ENCODE measurements around the gene PEDS1. TPM values are rescaled to one million over a fixed set of nuclear protein-coding genes. Genes with fewer than 3 reads are reported as not detected.

The PEDS1 gene
- total RNA-seq, 1 donor from 2014 or later, result 9.5 TPM

- TF ChIP-seq EZH2phosphoT487 (IDR thresholded peaks at IDR 0.05) (peak; percentile 55), EZH2 (IDR thresholded peaks at IDR 0.05) (peak; percentile 74)
- TF ChIP-seq, protein P1, sequence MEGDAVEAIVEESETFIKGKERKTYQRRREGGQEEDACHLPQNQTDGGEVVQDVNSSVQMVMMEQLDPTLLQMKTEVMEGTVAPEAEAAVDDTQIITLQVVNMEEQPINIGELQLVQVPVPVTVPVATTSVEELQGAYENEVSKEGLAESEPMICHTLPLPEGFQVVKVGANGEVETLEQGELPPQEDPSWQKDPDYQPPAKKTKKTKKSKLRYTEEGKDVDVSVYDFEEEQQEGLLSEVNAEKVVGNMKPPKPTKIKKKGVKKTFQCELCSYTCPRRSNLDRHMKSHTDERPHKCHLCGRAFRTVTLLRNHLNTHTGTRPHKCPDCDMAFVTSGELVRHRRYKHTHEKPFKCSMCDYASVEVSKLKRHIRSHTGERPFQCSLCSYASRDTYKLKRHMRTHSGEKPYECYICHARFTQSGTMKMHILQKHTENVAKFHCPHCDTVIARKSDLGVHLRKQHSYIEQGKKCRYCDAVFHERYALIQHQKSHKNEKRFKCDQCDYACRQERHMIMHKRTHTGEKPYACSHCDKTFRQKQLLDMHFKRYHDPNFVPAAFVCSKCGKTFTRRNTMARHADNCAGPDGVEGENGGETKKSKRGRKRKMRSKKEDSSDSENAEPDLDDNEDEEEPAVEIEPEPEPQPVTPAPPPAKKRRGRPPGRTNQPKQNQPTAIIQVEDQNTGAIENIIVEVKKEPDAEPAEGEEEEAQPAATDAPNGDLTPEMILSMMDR (IDR thresholded peaks at IDR 0.05), result peak; percentile 49
- Mint-ChIP-seq H3K9me3 (no peaks in the 10 kb centered on the region), H3K27me3 (ENCODE audit: insufficient read depth, low read depth) (peaks cover 14% of the 10 kb centered on the region), H3K27ac (no peak overlapping the region), H3K4me3 (peak overlapping the region; percentile 91), H3K36me3 (no peaks in the 10 kb centered on the region), H3K4me1 (peaks cover 28% of the 10 kb centered on the region)
- peaks cover 43% of the 10 kb centered on the region for H3K27me3 ChIP-seq
- DNase-seq (ENCODE audit: low spot score), result peak; percentile 84
- H3K4me2 ChIP-seq, result peak overlapping the region; percentile 99
- H3K9ac ChIP-seq, result no peak overlapping the region
- H3K79me2 ChIP-seq (ENCODE audit: low read depth), result no peaks in the 10 kb centered on the region
- no peaks in the 10 kb centered on the region for H3K36me3 ChIP-seq
- peak overlapping the region; percentile 92 for H2AFZ ChIP-seq (replicated peaks)
- peaks cover 11% of the 10 kb centered on the region for H3F3A ChIP-seq (ENCODE audit: low read depth)
- H3K4me1 ChIP-seq, result peaks cover 12% of the 10 kb centered on the region
- peak overlapping the region; percentile 89 for H3K4me3 ChIP-seq
- H3K9me3 ChIP-seq (ENCODE audit: low read depth), result no peaks in the 10 kb centered on the region
- no peak overlapping the region for H3K27ac ChIP-seq
- H4K20me1 ChIP-seq (ENCODE audit: low read depth), result peaks cover 15% of the 10 kb centered on the region
Observed at GRCh38 chr20:50191544-50192363, 38.2 kb upstream of the PEDS1 start.

- Histone ChIP-seq H3K4me3 (peak overlapping the region; percentile 89), H3K27me3 (peaks cover 44% of the 10 kb centered on the region), H4K20me1 (ENCODE audit: low read depth) (peaks cover 15% of the 10 kb centered on the region), H3K9me3 (ENCODE audit: low read depth) (no peaks in the 10 kb centered on the region), H3F3A (ENCODE audit: low read depth) (peaks cover 11% of the 10 kb centered on the region), H3K4me1 (peaks cover 12% of the 10 kb centered on the region), H3K36me3 (no peaks in the 10 kb centered on the region), H3K9ac (no peak overlapping the region), H3K27ac (no peak overlapping the region), H2AFZ (replicated peaks) (peak overlapping the region; percentile 92), H3K79me2 (ENCODE audit: low read depth) (no peaks in the 10 kb centered on the region), H3K4me2 (peak overlapping the region; percentile 99)
- Mint-ChIP-seq H3K36me3 (no peaks in the 10 kb centered on the region), H3K4me1 (peaks cover 28% of the 10 kb centered on the region), H3K27me3 (ENCODE audit: insufficient read depth, low read depth) (peaks cover 19% of the 10 kb centered on the region), H3K4me3 (peak overlapping the region; percentile 83), H3K9me3 (no peaks in the 10 kb centered on the region), H3K27ac (no peak overlapping the region)
- DNase-seq (ENCODE audit: low spot score), result no peak
- TF ChIP-seq EZH2 (IDR thresholded peaks at IDR 0.05), result no peak
- TF ChIP-seq, protein P1 (IDR thresholded peaks at IDR 0.05), result no peak
- no peak for TF ChIP-seq EZH2phosphoT487 (IDR thresholded peaks at IDR 0.05)
Observed at GRCh38 chr20:50191065-50191543, 37.6 kb upstream of the PEDS1 start.

DNA sequence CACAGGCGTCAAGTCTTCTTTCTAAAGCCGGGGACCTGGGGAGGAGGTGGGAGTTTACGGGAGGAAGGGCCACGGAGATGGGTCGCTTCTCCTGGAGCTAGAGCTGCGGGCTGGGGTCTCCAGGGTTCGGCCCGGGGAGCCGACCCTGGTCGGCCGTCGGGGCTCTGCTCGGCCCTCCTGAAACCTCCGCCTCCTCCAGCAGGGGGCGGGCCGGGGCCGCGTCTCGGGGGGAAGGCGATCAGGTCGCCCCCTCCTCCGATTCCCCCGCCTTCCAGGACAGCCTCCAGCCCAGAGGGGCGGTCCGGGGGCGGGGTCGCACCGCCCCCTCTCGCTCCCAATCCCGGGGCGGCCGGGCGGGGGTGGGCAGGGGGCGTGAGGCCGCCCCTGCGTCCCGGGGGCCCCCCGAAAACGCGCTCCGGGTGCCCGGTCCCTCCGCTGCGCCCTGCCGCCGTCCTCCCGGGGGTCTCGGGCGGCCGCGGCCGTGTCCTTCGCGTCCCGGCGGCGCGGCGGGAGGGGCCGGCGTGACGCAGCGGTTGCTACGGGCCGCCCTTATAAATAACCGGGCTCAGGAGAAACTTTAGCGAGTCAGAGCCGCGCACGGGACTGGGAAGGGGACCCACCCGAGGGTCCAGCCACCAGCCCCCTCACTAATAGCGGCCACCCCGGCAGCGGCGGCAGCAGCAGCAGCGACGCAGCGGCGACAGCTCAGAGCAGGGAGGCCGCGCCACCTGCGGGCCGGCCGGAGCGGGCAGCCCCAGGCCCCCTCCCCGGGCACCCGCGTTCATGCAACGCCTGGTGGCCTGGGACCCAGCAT is 36.9 kb upstream of the PEDS1 start, which contains the start of gene CEBPB:
Gene CEBPB, plus strand, starts transcription at position 580 of the 814 bp plus-strand sequence. Its CDS starts 204 bp downstream, at position 784.
- H3K9me3 Mint-ChIP-seq, result no peaks in the 10 kb centered on the region
- Histone ChIP-seq H3K79me2 (ENCODE audit: low read depth) (no peaks in the 10 kb centered on the region), H2AFZ (replicated peaks) (peak within 1 kb of the TSS; percentile 92), H3K4me3 (peak within 1 kb of the TSS; percentile 89), H3K4me2 (peak within 1 kb of the TSS; percentile 99), H3K27me3 (peaks cover 50% of the 10 kb centered on the region), H3K9me3 (ENCODE audit: low read depth) (no peaks in the 10 kb centered on the region), H3K9ac (no peak within 1 kb of the TSS), H4K20me1 (ENCODE audit: low read depth) (peaks cover 15% of the 10 kb centered on the region), H3K36me3 (no peaks in the 10 kb centered on the region), H3F3A (ENCODE audit: low read depth) (peaks cover 11% of the 10 kb centered on the region), H3K4me1 (peaks cover 12% of the 10 kb centered on the region), H3K27ac (no peak within 1 kb of the TSS)
- no peaks in the 10 kb centered on the region for H3K36me3 Mint-ChIP-seq
- DNase-seq (ENCODE audit: low spot score), result peak; percentile 95
- TF ChIP-seq, protein P1 (IDR thresholded peaks at IDR 0.05), result peak; percentile 79
- no peak for TF ChIP-seq EZH2phosphoT487 (IDR thresholded peaks at IDR 0.05)
- H3K27ac Mint-ChIP-seq, result no peak within 1 kb of the TSS
- peak within 1 kb of the TSS; percentile 87 for H3K4me3 Mint-ChIP-seq
- peaks cover 26% of the 10 kb centered on the region for H3K4me1 Mint-ChIP-seq
- H3K27me3 Mint-ChIP-seq (ENCODE audit: insufficient read depth, low read depth), result peaks cover 20% of the 10 kb centered on the region
